Kidney (tissue), 14 donors: ENCODE data around the gene CCDC187. TPM values are rescaled to one million over a fixed set of nuclear protein-coding genes. Genes with fewer than 3 reads are reported as not detected.

ENCODE experiments used
- DNase-seq, 5 donors: peaks; one replicate each; pipeline ENCODE4 v3.0.0-alpha.2; 2013 to 2020
- FAIRE-seq: peaks from 2 replicates; lab custom pipeline; 2012; peaks lifted over from hg19 to GRCh38; lab: Jason Lieb, UNC
- H3K27ac ChIP-seq, 2 donors: one replicate each; pipeline ENCODE4 v1.7.0; 2013; ENCODE audit warnings: low read depth in 2 of 2, low read length in 2 of 2, inconsistent platforms in 1 of 2
- H3K27me3 ChIP-seq: one replicate; pipeline ENCODE4 v1.7.1; 2013; ENCODE audit warnings: low read length, inconsistent platforms; ENCODE audit not compliant: control insufficient read depth, insufficient read depth
- H3K36me3 ChIP-seq, 3 donors: one replicate each; pipeline versions ENCODE4 v1.7.0 to v1.7.1; 2013; ENCODE audit warnings: low read length in 3 of 3, control low read depth in 1 of 3, inconsistent platforms in 1 of 3; ENCODE audit not compliant: insufficient read depth in 3 of 3, control insufficient read depth in 2 of 3
- H3K4me1 ChIP-seq, 3 donors: one replicate each; pipeline versions ENCODE4 v1.7.0 to v1.7.1; 2013; ENCODE audit warnings: low read length in 3 of 3, inconsistent platforms in 1 of 3, low read depth in 1 of 3; ENCODE audit not compliant: control insufficient read depth in 2 of 3, insufficient read depth in 2 of 3
- H3K4me3 ChIP-seq, 3 donors: one replicate each; pipeline versions ENCODE4 v1.7.0 to v1.8.1; 2013; ENCODE audit warnings: low read length in 3 of 3, control low read depth in 1 of 3, inconsistent platforms in 1 of 3
- H3K9ac ChIP-seq, 3 donors: one replicate each; pipeline versions ENCODE4 v1.7.0 to v1.7.1; 2013; ENCODE audit warnings: low read length in 3 of 3, control low read depth in 1 of 3, inconsistent platforms in 1 of 3
- H3K9me3 ChIP-seq, 3 donors: one replicate each; pipeline versions ENCODE4 v1.7.0 to v1.7.1; 2013; ENCODE audit warnings: low read length in 3 of 3, control low read depth in 1 of 3, inconsistent platforms in 1 of 3; ENCODE audit not compliant: control insufficient read depth in 2 of 3, insufficient read depth in 1 of 3
- CTCF ChIP-seq: IDR thresholded peaks from 3 replicates; pipeline ENCODE4 v1.5.1; 2012; ENCODE audit warnings: mild to moderate bottlenecking, moderate library complexity, borderline replicate concordance; ENCODE audit not compliant: insufficient read depth; ENCODE audit errors: extremely low read depth
- intact Hi-C: fragments of 100-400 bp; cut with DNase I; formaldehyde crosslinking; loops from one replicate; pipeline ENCODE4 v1.11.1; 2022
- polyA plus RNA-seq: library from polyadenylated mRNA; stranded (reverse); fragments of 350-450 nt; fragmentation: Illumina TruSeq; extraction: RNeasy Lipid Tissue Mini Kit (QIAGEN cat#74804); gene quantifications from one replicate; pipeline ENCODE4 v1.2.3, GENCODE V29; 2014; ENCODE audit warnings: low read depth, low replicate concordance; ENCODE audit not compliant: insufficient read depth
- total RNA-seq: library from RNA; stranded (reverse); fragmentation: NEBNext Ultra II Directional; extraction: Animal tissue kit (Norgen Biotek cat#: 25700); gene quantifications from one replicate; pipeline ENCODE4 v1.2.1, GENCODE V29; 2021
- donor health status: control.
- donor health status: control.
- donor health status: control.
- donor health status: control.
- donor health status: control.
- donor health status: DM: yes; HTN: yes; CAD: no.
- donor health status: Normal renal cell carcinoma (clear cell type).

The CCDC187 gene
- total and polyA plus RNA-seq, 2 donors from 2014 or later, result 0.84 to 2.3 TPM

GRCh38 chr9:136243631-136244030, 60.3 kb downstream of the CCDC187 start:
- Histone ChIP-seq H3K27ac (no peak overlapping the region), H3K9ac (no peak overlapping the region), H3K9me3 (no peaks in the 10 kb centered on the region), H3K36me3 (no peaks in the 10 kb centered on the region), H3K4me3 (no peak overlapping the region), H3K27me3 (no peaks in the 10 kb centered on the region), H3K4me1 (peaks cover 3 to 13% (median 12%) of the 10 kb centered on the region in 3 donors)
- intact Hi-C loops, result no loop called here
- DNase-seq (no peak), FAIRE-seq (no peak)
- no peak for TF ChIP-seq CTCF

- Histone ChIP-seq H3K27ac (no peak overlapping the region), H3K4me3 (no peak overlapping the region), H3K36me3 (no peaks in the 10 kb centered on the region), H3K27me3 (no peaks in the 10 kb centered on the region), H3K9me3 (no peaks in the 10 kb centered on the region), H3K4me1 (peaks cover 3 to 13% (median 12%) of the 10 kb centered on the region in 3 donors), H3K9ac (no peak overlapping the region)
- intact Hi-C loops, result no loop called here
- FAIRE-seq (no peak), DNase-seq (peak in 1 of 5 donors; percentile 13)
- TF ChIP-seq CTCF, result no peak
Observed at GRCh38 chr9:136242918-136243525, 60.9 kb downstream of the CCDC187 start.

GRCh38 chr9:136242248-136242647, 61.6 kb downstream of the CCDC187 start:
- Histone ChIP-seq H3K9me3 (no peaks in the 10 kb centered on the region), H3K4me3 (no peak overlapping the region), H3K27ac (no peak overlapping the region), H3K9ac (no peak overlapping the region), H3K4me1 (peaks cover 3 to 13% (median 12%) of the 10 kb centered on the region in 3 donors), H3K36me3 (no peaks in the 10 kb centered on the region), H3K27me3 (no peaks in the 10 kb centered on the region)
- TF ChIP-seq CTCF, result no peak
- no peak for DNase-seq
- intact Hi-C loops, result no loop called here
- FAIRE-seq, result no peak

- no peak for DNase-seq
- Histone ChIP-seq H3K4me3 (no peak overlapping the region), H3K27me3 (no peaks in the 10 kb centered on the region), H3K27ac (no peak overlapping the region), H3K36me3 (no peaks in the 10 kb centered on the region), H3K9me3 (no peaks in the 10 kb centered on the region), H3K4me1 (peaks cover 3 to 13% (median 12%) of the 10 kb centered on the region in 3 donors), H3K9ac (no peak overlapping the region)
- FAIRE-seq, result no peak
- intact Hi-C loops, result no loop called here
- no peak for TF ChIP-seq CTCF
Observed at GRCh38 chr9:136241542-136241941, 62.4 kb downstream of the CCDC187 start.
